Mucosa of stomach (tissue), 1 donor: ENCODE results near the gene UBE2R2.

Experiments
- H3K27me3 ChIP-seq: one replicate; pipeline ENCODE4 v1.7.0; 2013; ENCODE audit warnings: mild to moderate bottlenecking, low read length; ENCODE audit not compliant: control insufficient read depth, insufficient read depth
- H3K36me3 ChIP-seq: one replicate; pipeline ENCODE4 v1.7.0; 2013; ENCODE audit warnings: low read length; ENCODE audit not compliant: control insufficient read depth, insufficient read depth
- H3K4me1 ChIP-seq: one replicate; pipeline ENCODE4 v1.7.0; 2013; ENCODE audit warnings: mild to moderate bottlenecking, low read length; ENCODE audit not compliant: control insufficient read depth, insufficient read depth
- H3K4me3 ChIP-seq: one replicate; pipeline ENCODE4 v1.7.0; 2013; ENCODE audit warnings: low read length
- H3K9ac ChIP-seq: one replicate; pipeline ENCODE4 v1.7.0; 2013; ENCODE audit warnings: mild to moderate bottlenecking, low read length, moderate library complexity
- H3K9me3 ChIP-seq: one replicate; pipeline ENCODE4 v1.7.0; 2013; ENCODE audit warnings: mild to moderate bottlenecking, low read length, moderate library complexity; ENCODE audit not compliant: control insufficient read depth
- donor health status: Pancreatic carcinoma.

UBE2R2 gene

GRCh38 chr9:33926746-33927485 lies 110.0 kb downstream of the UBE2R2 start:
- Histone ChIP-seq H3K27me3 (no peaks in the 10 kb centered on the region), H3K9me3 (no peaks in the 10 kb centered on the region), H3K9ac (no peak overlapping the region), H3K4me3 (no peak overlapping the region), H3K4me1 (peaks cover 8% of the 10 kb centered on the region), H3K36me3 (peaks cover 24% of the 10 kb centered on the region)

- H3K4me3 ChIP-seq = no peak overlapping the region
- H3K9ac ChIP-seq = no peak overlapping the region
- no peaks in the 10 kb centered on the region for H3K9me3 ChIP-seq
- H3K4me1 ChIP-seq = peaks cover 8% of the 10 kb centered on the region
- H3K36me3 ChIP-seq = peaks cover 19% of the 10 kb centered on the region
- no peaks in the 10 kb centered on the region for H3K27me3 ChIP-seq
These were observed 110.7 kb downstream of the UBE2R2 start for GRCh38 chr9:33927694-33928093.

- Histone ChIP-seq H3K4me1 (no peaks in the 10 kb centered on the region), H3K36me3 (peaks cover 19% of the 10 kb centered on the region), H3K4me3 (no peak overlapping the region), H3K9ac (no peak overlapping the region), H3K9me3 (no peaks in the 10 kb centered on the region), H3K27me3 (no peaks in the 10 kb centered on the region)
These were observed 114.4 kb downstream of the UBE2R2 start for GRCh38 chr9:33931326-33931725.

GRCh38 chr9:33932078-33932807 lies 115.3 kb downstream of the UBE2R2 start:
- no peak overlapping the region for H3K9ac ChIP-seq
- H3K9me3 ChIP-seq = no peaks in the 10 kb centered on the region
- no peaks in the 10 kb centered on the region for H3K4me1 ChIP-seq
- H3K27me3 ChIP-seq = no peaks in the 10 kb centered on the region
- H3K4me3 ChIP-seq = no peak overlapping the region
- peaks cover 18% of the 10 kb centered on the region for H3K36me3 ChIP-seq

GRCh38 chr9:33934188-33934878 lies 117.4 kb downstream of the UBE2R2 start:
- no peak overlapping the region for H3K9ac ChIP-seq
- H3K27me3 ChIP-seq = no peaks in the 10 kb centered on the region
- peaks cover 10% of the 10 kb centered on the region for H3K36me3 ChIP-seq
- H3K4me3 ChIP-seq = no peak overlapping the region
- H3K9me3 ChIP-seq = no peaks in the 10 kb centered on the region
- no peaks in the 10 kb centered on the region for H3K4me1 ChIP-seq

GRCh38 chr9:33939924-33940874 lies 123.2 kb downstream of the UBE2R2 start:
- Histone ChIP-seq H3K27me3 (no peaks in the 10 kb centered on the region), H3K4me1 (peaks cover 9% of the 10 kb centered on the region), H3K36me3 (peaks cover 6% of the 10 kb centered on the region), H3K9ac (no peak overlapping the region), H3K9me3 (no peaks in the 10 kb centered on the region), H3K4me3 (no peak overlapping the region)

- Histone ChIP-seq H3K4me3 (no peak overlapping the region), H3K27me3 (no peaks in the 10 kb centered on the region), H3K36me3 (no peaks in the 10 kb centered on the region), H3K4me1 (peaks cover 9% of the 10 kb centered on the region), H3K9ac (no peak overlapping the region), H3K9me3 (no peaks in the 10 kb centered on the region)
These were observed 125.6 kb downstream of the UBE2R2 start for GRCh38 chr9:33942471-33943083.

- Histone ChIP-seq H3K36me3 (no peaks in the 10 kb centered on the region), H3K27me3 (no peaks in the 10 kb centered on the region), H3K9me3 (no peaks in the 10 kb centered on the region), H3K4me3 (no peak overlapping the region), H3K4me1 (peaks cover 9% of the 10 kb centered on the region), H3K9ac (no peak overlapping the region)
These were observed 126.4 kb downstream of the UBE2R2 start for GRCh38 chr9:33943389-33943788.

- Histone ChIP-seq H3K9ac (no peak overlapping the region), H3K36me3 (no peaks in the 10 kb centered on the region), H3K4me3 (no peak overlapping the region)
These were observed 130.0 kb downstream of the UBE2R2 start for GRCh38 chr9:33946779-33947535.

GRCh38 chr9:33950371-33950770 lies 133.4 kb downstream of the UBE2R2 start:
- no peak overlapping the region for H3K9ac ChIP-seq
- H3K4me3 ChIP-seq = no peak overlapping the region
- H3K9me3 ChIP-seq = no peaks in the 10 kb centered on the region
- no peaks in the 10 kb centered on the region for H3K4me1 ChIP-seq
- no peaks in the 10 kb centered on the region for H3K36me3 ChIP-seq
- no peaks in the 10 kb centered on the region for H3K27me3 ChIP-seq

More at GRCh38 chr9:33946779-33947535, 130.0 kb downstream of the UBE2R2 start:
- Histone ChIP-seq H3K27me3 (no peaks in the 10 kb centered on the region), H3K9me3 (no peaks in the 10 kb centered on the region), H3K4me1 (no peaks in the 10 kb centered on the region)
